Astrocyte of the spinal cord (primary cell): Measurements from ENCODE around the gene DEDD.

ENCODE experiments used
- DNase-seq: peaks from one replicate; pipeline ENCODE4 v3.0.0; 2011; ENCODE audit warnings: low read depth, low spot score
- H3K4me3 ChIP-seq: 2 replicates; pipeline ENCODE4 v1.5.1; 2011; ENCODE audit warnings: low read depth, mild to moderate bottlenecking, low read length, moderate library complexity
- CTCF ChIP-seq: IDR thresholded peaks from 2 replicates; pipeline ENCODE4 v1.5.1; 2012; ENCODE audit warnings: low read depth, mild to moderate bottlenecking, low read length, inconsistent platforms
- in situ Hi-C: cut with HindIII; loops from 2 replicates; pipeline ENCODE4 v1.10.0; 2017; ENCODE audit warnings: low sequenced_read_pairs

The DEDD gene

GRCh38 chr1:161159913-161160243 lies 27.4 kb upstream of the DEDD start:
- DNase-seq: no peak
- peak overlapping the region; percentile 96 for H3K4me3 ChIP-seq
- in situ Hi-C loops: no loop called here
- no peak for TF ChIP-seq CTCF

- peak; percentile 43 for TF ChIP-seq CTCF
- H3K4me3 ChIP-seq: peak within 1 kb of the TSS; percentile 96
- DNase-seq: peak; percentile 89
- in situ Hi-C loops: no loop called here
Measured at GRCh38 chr1:161159087-161159912, 26.8 kb upstream of the DEDD start, which contains the start of gene USP21. TSS of gene USP21 (plus strand) at chr1:161159500. CDS start at chr1:161160641, 1,141 bp downstream.

DNA sequence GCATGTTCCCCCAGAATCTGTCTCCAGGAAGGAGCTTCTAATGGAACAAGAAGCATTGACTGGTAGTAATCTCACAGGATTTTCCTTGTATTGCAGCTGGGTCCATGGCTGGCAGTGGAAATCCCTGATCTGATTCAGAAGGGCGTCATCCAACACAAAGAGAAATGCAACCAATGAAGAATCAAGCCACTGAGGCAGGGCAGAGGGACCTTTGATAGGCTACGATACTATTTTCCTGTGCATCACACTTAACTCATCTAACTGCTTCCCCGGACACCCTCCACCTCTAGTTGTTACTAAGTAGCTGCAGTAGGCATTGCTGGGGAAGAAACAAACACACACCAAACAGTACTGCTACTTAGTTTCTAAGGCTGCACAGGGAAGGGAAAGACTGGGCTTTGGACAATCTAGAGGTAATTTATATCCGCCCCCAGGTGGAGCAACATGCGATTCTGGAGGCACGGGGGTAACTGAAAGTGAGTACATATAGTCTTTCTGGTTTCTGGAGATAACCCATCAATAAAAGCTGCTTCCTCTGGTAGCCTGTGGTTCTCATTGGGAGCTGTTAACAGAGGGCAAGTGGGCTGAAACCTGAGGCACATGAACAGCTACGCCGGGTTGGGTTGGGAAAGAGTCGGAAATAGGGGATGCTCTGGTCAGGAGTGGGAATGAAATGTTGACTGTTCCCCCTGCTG lies 26.0 kb upstream of the DEDD start:
- no peak for TF ChIP-seq CTCF
- no peak overlapping the region for H3K4me3 ChIP-seq
- in situ Hi-C loops: no loop called here
- DNase-seq: no peak

DNA sequence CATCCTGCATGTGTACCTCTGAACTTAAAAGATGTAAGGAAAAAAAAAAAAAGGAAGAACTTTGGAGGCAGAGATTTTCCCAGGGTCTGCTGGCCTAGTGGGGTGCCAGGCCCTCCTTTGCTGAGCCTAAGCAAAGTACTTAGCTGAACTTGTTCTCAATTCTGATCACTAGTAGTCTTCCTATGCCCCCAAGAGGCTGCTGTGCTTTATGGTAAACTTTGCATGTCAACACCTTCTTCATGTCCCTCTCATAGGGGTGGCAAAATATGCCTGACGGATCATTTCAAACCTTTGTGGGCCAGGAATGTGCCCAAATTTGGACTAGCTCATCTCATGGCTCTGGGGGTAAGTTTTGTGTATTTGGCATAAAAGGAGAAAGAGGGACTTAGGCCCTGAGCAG lies 25.4 kb upstream of the DEDD start:
- no peak overlapping the region for H3K4me3 ChIP-seq
- no peak for TF ChIP-seq CTCF
- in situ Hi-C loops: no loop called here
- DNase-seq: no peak

DNA sequence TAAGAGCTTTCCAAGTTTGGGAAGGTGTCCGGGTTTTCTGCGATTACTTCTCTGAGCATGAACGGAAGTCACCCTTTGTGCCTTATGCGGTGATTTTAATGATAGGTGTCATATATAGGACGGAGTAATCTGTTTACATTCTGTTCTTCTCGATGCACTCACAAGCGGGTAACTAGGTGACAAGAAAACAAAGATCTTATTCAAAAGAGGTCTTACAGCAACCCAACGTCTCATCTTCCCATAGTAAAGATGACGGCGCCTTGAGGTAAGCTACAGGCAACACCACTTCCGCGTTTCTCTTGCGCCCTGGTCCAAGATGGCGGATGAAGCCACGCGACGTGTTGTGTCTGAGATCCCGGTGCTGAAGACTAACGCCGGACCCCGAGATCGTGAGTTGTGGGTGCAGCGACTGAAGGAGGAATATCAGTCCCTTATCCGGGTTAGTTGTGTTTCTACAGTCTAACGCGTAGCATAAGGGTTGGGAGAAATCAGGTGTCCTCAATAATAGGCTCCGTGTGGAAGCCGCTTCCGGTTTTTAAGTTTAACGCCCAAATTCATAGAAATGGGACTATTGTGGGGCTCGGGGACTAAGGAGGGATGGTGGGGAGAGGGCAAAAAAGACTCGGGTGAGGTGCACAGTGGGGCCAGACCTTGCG lies 21.3 kb upstream of the DEDD start, which contains the start of gene UFC1:
Gene UFC1 (plus strand): TSS at position 297 of the 656 bp plus-strand sequence. CDS start 20 bp downstream, at position 317.
- in situ Hi-C loops: no loop called here
- H3K4me3 ChIP-seq: peak within 1 kb of the TSS; percentile 97
- no peak for TF ChIP-seq CTCF
- peak; percentile 94 for DNase-seq

GRCh38 chr1:161153176-161153575 lies 20.7 kb upstream of the DEDD start:
- no peak for DNase-seq
- no peak for TF ChIP-seq CTCF
- H3K4me3 ChIP-seq: peak overlapping the region; percentile 97
- in situ Hi-C loops: no loop called here
